Neutrophil (primary cell): Measurements from ENCODE around the gene MCC.

Experiments used
- H3K27ac ChIP-seq: fragments of 200-600 bp; sonication (generic); 2 replicates; pipeline ENCODE4 v1.5.1; 2016; ENCODE audit warnings: mild to moderate bottlenecking, moderate library complexity
- H3K27me3 ChIP-seq: fragments of 200-600 bp; sonication (generic); 2 replicates; pipeline ENCODE4 v1.6.0; 2016; ENCODE audit warnings: mild to moderate bottlenecking
- H3K36me3 ChIP-seq: fragments of 200-600 bp; sonication (generic); 2 replicates; pipeline ENCODE4 v1.5.1; 2017
- H3K4me1 ChIP-seq, 2 experiments: fragments of 200-600 bp in 1 of 2; sonication (generic) in 1 of 2; 1 replicate in 1 of 2; 2 replicates in 1 of 2; pipeline versions ENCODE4 v1.5.1 to v1.6.1; 2013 to 2016; ENCODE audit warnings: low read depth in 1 of 2, low read length in 1 of 2, mild to moderate bottlenecking in 1 of 2, moderate library complexity in 1 of 2; ENCODE audit not compliant: control insufficient read depth in 1 of 2, insufficient read depth in 1 of 2
- H3K4me3 ChIP-seq, 2 experiments: fragments of 200-600 bp in 1 of 2; sonication (generic) in 1 of 2; 1 replicate in 1 of 2; 2 replicates in 1 of 2; pipeline ENCODE4 v1.5.1; 2013 to 2016; ENCODE audit warnings: low read depth in 1 of 2, low read length in 1 of 2, mild to moderate bottlenecking in 1 of 2, moderate library complexity in 1 of 2
- H3K9me3 ChIP-seq: fragments of 200-600 bp; sonication (generic); 2 replicates; pipeline ENCODE4 v1.5.1; 2016
- TF ChIP-seq, protein P1 (sequence below): fragments of 200-600 bp; sonication (generic); IDR thresholded peaks from 2 replicates; pipeline ENCODE4 v1.5.1; 2016; ENCODE audit warnings: antibody characterized with exemption

Gene MCC

DNA sequence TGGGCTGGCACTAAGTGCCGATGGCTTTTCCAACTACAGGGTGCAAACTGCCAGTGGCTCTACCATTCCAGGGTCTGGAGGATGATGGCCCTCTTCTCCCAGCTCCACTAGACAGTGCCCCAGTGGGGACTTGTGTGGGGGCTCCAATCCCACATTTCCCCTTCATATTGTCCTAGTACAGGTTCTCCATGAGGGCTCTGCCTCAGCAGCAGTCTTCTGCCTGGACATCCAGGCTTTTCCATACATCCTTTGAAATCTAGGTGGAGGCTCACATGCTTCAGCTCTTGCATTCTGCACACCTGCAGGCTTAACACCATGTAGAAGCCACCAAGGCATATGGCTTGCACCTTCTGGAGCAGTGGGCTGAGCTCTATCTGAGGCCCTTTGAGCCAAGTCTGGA, 123.8 kb downstream of the MCC start:
- TF ChIP-seq, protein P1, sequence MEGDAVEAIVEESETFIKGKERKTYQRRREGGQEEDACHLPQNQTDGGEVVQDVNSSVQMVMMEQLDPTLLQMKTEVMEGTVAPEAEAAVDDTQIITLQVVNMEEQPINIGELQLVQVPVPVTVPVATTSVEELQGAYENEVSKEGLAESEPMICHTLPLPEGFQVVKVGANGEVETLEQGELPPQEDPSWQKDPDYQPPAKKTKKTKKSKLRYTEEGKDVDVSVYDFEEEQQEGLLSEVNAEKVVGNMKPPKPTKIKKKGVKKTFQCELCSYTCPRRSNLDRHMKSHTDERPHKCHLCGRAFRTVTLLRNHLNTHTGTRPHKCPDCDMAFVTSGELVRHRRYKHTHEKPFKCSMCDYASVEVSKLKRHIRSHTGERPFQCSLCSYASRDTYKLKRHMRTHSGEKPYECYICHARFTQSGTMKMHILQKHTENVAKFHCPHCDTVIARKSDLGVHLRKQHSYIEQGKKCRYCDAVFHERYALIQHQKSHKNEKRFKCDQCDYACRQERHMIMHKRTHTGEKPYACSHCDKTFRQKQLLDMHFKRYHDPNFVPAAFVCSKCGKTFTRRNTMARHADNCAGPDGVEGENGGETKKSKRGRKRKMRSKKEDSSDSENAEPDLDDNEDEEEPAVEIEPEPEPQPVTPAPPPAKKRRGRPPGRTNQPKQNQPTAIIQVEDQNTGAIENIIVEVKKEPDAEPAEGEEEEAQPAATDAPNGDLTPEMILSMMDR, result no peak
- Histone ChIP-seq H3K9me3 (no peaks in the 10 kb centered on the region), H3K36me3 (no peaks in the 10 kb centered on the region), H3K4me1 (no peaks in the 10 kb centered on the region), H3K27ac (no peak overlapping the region), H3K4me3 (no peak overlapping the region), H3K27me3 (peaks cover 25% of the 10 kb centered on the region)

DNA sequence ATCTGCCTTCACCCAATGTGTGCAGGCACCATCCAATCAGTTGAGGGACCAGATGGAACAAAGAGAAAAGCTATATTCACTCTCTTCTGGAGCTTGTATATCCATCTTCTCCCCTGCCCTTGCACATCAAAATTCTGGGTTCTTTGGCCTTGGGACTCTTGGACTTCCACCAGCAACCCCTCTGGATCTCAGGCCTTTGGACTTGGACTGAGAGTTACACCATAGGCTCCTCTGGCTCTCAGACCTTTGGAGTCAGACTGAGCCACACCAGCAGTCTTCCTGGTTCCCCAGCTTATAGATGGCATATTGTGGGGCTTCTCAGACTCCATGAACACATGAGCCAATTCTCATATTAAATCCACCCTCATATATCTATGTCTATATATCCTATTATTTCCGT, 126.6 kb downstream of the MCC start:
- no peak overlapping the region for H3K27ac ChIP-seq
- H3K36me3 ChIP-seq, result no peaks in the 10 kb centered on the region
- no peaks in the 10 kb centered on the region for H3K4me1 ChIP-seq
- peaks cover 18% of the 10 kb centered on the region for H3K27me3 ChIP-seq
- H3K4me3 ChIP-seq, result no peak overlapping the region
- H3K9me3 ChIP-seq, result no peaks in the 10 kb centered on the region
- TF ChIP-seq, protein P1, result no peak

GRCh38 chr5:113359419-113359818, 128.8 kb downstream of the MCC start:
- Histone ChIP-seq H3K4me3 (no peak overlapping the region), H3K27me3 (peaks cover 12% of the 10 kb centered on the region), H3K4me1 (no peaks in the 10 kb centered on the region), H3K36me3 (no peaks in the 10 kb centered on the region), H3K27ac (no peak overlapping the region), H3K9me3 (no peaks in the 10 kb centered on the region)
- TF ChIP-seq, protein P1, result no peak

GRCh38 chr5:113358696-113359095, 129.6 kb downstream of the MCC start:
- no peaks in the 10 kb centered on the region for H3K36me3 ChIP-seq
- H3K4me1 ChIP-seq, result no peaks in the 10 kb centered on the region
- H3K4me3 ChIP-seq, result no peak overlapping the region
- H3K27ac ChIP-seq, result no peak overlapping the region
- no peaks in the 10 kb centered on the region for H3K9me3 ChIP-seq
- TF ChIP-seq, protein P1, result no peak
- peaks cover 12% of the 10 kb centered on the region for H3K27me3 ChIP-seq

DNA sequence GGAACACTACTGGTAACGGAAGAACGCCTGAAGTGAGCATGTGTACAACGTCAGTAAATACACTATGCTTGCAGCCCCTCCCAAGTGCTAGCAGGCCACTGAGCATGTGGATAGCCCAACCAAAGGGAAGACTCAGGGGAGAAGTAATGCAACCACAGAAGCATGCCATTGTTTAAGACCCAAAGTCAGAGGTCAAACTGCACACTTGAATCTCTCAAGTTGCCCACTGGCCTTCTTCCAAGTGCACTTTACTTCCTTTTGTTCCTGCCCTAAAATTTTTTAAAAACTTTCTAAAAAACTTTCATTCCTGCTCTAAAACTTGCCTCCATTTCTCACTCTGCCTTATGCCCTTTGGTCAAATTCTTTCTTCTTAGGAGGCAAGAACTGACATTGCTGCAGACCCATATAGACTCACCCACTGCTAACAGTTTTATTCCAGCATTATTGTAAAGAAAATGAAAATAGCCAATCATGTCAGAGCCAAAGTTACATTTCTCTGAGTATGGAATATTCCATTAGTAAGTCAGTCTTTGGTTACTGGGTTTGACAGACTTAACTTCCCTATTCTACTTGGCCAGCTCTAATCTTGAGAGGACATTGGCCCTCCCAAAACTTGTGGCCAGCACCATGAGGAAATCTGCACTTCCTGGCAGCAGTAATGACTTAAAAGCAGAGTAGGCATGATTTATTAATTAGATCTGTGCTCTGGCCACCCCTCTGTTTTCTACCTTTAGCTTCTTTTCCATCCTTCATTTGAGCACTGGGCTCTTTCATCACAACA, 130.4 kb downstream of the MCC start:
- Histone ChIP-seq H3K27me3 (peaks cover 17% of the 10 kb centered on the region), H3K4me3 (no peak overlapping the region), H3K36me3 (no peaks in the 10 kb centered on the region), H3K4me1 (no peaks in the 10 kb centered on the region), H3K27ac (no peak overlapping the region), H3K9me3 (no peaks in the 10 kb centered on the region)
- TF ChIP-seq, protein P1, result no peak
